Measurements from ENCODE around the gene PPIF.

PPIF gene

DNA sequence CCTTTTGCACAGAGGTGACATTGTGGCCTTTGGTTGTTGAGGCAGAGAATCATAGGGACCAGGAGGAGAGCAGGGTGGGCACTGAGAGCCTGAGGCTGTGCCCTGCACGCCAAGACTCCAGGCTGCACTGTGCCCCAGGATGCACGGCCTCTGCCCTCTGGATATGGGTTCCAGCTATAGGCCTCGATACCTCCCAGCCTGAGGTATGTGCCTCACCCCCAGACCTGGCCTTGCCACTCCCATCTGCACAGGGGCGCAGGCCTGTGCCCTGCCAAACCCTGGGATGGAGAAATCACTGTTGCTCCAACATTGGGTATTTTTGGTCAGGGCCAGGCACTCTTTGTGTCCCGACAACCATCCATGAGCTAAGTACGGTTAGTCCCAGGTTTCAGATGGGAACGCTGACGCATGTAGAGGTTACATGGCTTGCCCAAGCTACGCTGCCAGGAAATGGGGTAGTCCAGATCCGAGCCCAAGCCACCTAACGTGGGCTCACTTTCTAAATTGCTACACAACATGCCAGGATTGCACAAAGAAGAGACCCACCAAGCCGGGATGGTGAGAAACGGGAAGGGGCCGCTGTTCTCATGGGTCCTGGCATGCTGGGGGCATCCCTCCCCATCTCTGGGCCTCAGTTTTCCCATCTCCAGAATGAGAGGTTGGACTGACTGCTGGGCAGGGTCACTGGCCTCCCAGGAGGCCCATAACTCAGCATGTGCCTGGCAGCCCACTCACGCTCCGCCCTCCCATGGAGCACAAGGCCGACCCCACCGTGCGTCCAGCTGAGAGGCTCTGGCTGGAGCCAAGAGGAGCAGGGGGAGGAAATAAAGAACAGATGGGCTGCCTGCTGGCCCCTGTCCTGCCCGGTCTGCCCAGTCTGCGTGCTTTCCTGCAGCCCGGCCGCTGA lies 54.0 kb downstream of the PPIF start:
- DNase-seq (ENCODE audit: low read depth) = peak; percentile 25

- no peak for DNase-seq (ENCODE audit: low read depth)
These were observed 55.3 kb downstream of the PPIF start for GRCh38 chr10:79402625-79402946.

- no peak for DNase-seq (ENCODE audit: low read depth)
These were observed 55.7 kb downstream of the PPIF start for GRCh38 chr10:79402951-79403350.

GRCh38 chr10:79403441-79404230 lies 56.4 kb downstream of the PPIF start:
- DNase-seq (ENCODE audit: low read depth) = no peak

- peak; percentile 81 for DNase-seq (ENCODE audit: low read depth)
These were observed 57.0 kb downstream of the PPIF start for GRCh38 chr10:79404231-79404609.

DNA sequence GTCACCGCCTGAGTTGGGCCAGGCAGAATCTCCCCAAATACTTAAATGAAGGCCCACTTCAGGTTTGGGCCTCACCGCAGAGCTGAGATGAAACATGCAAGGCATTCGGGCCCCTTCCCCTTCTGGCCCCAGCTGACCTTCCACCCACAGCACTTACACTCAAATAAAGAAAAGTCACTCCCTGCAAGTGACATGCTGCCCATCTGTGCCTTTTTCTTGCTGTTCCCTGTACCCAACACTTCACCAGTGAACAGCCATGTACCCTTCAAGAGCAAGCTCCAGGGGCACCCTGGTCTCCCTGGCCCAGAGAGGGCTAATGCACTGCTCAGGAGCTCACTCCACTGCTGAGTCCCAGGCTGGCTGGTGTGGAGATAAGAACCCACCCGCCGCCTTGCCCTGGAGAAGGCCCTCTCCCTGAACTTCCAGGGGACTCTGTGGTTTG lies 57.4 kb downstream of the PPIF start:
- DNase-seq (ENCODE audit: low read depth) = no peak

Measured in iris pigment epithelial cell (primary cell).